Nephron (organoid): ENCODE measurements around the gene CAMTA1.

Experiments used
- H3K27ac Mint-ChIP-seq, 3 experiments: 2 replicates each; pipeline ENCODE4 v1.8.0; 2020; ENCODE audit warnings: mixed read lengths in 3 of 3, mild to moderate bottlenecking in 2 of 3, moderate library complexity in 1 of 3
- H3K27me3 Mint-ChIP-seq: 2 replicates; pipeline ENCODE4 v1.8.0; 2021; ENCODE audit warnings: low read depth, mild to moderate bottlenecking, moderate library complexity, mixed read lengths
- H3K36me3 Mint-ChIP-seq: 2 replicates; pipeline ENCODE4 v1.8.0; 2020; ENCODE audit warnings: low read depth, mixed read lengths
- H3K4me1 Mint-ChIP-seq: 2 replicates; pipeline ENCODE4 v1.8.0; 2020; ENCODE audit warnings: mixed read lengths
- H3K4me3 Mint-ChIP-seq, 3 experiments: 2 replicates each; pipeline ENCODE4 v1.8.0; 2020; ENCODE audit warnings: mild to moderate bottlenecking in 3 of 3, mixed read lengths in 3 of 3, moderate library complexity in 2 of 3
- H3K9me3 Mint-ChIP-seq: 2 replicates; pipeline ENCODE4 v1.8.0; 2020; ENCODE audit warnings: mixed read lengths
- CTCF ChIP-seq, 3 experiments: fragments of 200-600 bp; sonication (generic); IDR thresholded peaks; one replicate each; pipeline ENCODE4 v1.5.0; 2021; ENCODE audit warnings: antibody characterized with exemption in 3 of 3; ENCODE audit not compliant: unreplicated experiment in 3 of 3

CAMTA1 gene

GRCh38 chr1:7290971-7291970 lies 506.0 kb downstream of the CAMTA1 start:
- Mint-ChIP-seq H3K36me3 (no peaks in the 10 kb centered on the region), H3K9me3 (peaks cover 7% of the 10 kb centered on the region), H3K4me1 (peaks cover 45% of the 10 kb centered on the region), H3K4me3 (peak overlapping the region in 1 of 3 experiments; percentile 31), H3K27me3 (peaks cover 21% of the 10 kb centered on the region), H3K27ac (peak overlapping the region in 2 of 3 experiments; percentile 21 to 68)
- no peak for TF ChIP-seq CTCF (IDR thresholded peaks at IDR 0.05; ENCODE audit: unreplicated experiment in 3 of 3)

GRCh38 chr1:7292036-7292681 lies 506.9 kb downstream of the CAMTA1 start:
- H3K4me3 Mint-ChIP-seq = peak overlapping the region in 1 of 3 experiments; percentile 31
- H3K36me3 Mint-ChIP-seq = no peaks in the 10 kb centered on the region
- no peak for TF ChIP-seq CTCF (IDR thresholded peaks at IDR 0.05; ENCODE audit: unreplicated experiment in 3 of 3)
- H3K9me3 Mint-ChIP-seq = peaks cover 13% of the 10 kb centered on the region
- H3K4me1 Mint-ChIP-seq = peaks cover 48% of the 10 kb centered on the region
- H3K27ac Mint-ChIP-seq = peak overlapping the region; percentile 19 to 68 (median 63)
- peaks cover 21% of the 10 kb centered on the region for H3K27me3 Mint-ChIP-seq

- H3K36me3 Mint-ChIP-seq = no peaks in the 10 kb centered on the region
Measured at GRCh38 chr1:7292714-7293419, 507.6 kb downstream of the CAMTA1 start.

GRCh38 chr1:7293702-7294629 lies 508.7 kb downstream of the CAMTA1 start:
- H3K9me3 Mint-ChIP-seq = peaks cover 23% of the 10 kb centered on the region
- H3K27me3 Mint-ChIP-seq = peaks cover 21% of the 10 kb centered on the region
- peak overlapping the region in 1 of 3 experiments; percentile 32 for H3K4me3 Mint-ChIP-seq
- peak overlapping the region in 2 of 3 experiments; percentile 13 to 63 for H3K27ac Mint-ChIP-seq
- TF ChIP-seq CTCF (IDR thresholded peaks at IDR 0.05; ENCODE audit: unreplicated experiment in 3 of 3) = no peak
- H3K4me1 Mint-ChIP-seq = peaks cover 65% of the 10 kb centered on the region
- H3K36me3 Mint-ChIP-seq = no peaks in the 10 kb centered on the region

More at GRCh38 chr1:7292714-7293419, 507.6 kb downstream of the CAMTA1 start:
- H3K27ac Mint-ChIP-seq = peak overlapping the region in 2 of 3 experiments; percentile 63 to 68
- peaks cover 21% of the 10 kb centered on the region for H3K27me3 Mint-ChIP-seq
- H3K9me3 Mint-ChIP-seq = peaks cover 20% of the 10 kb centered on the region
- no peak for TF ChIP-seq CTCF (IDR thresholded peaks at IDR 0.05; ENCODE audit: unreplicated experiment in 3 of 3)
- peak overlapping the region in 1 of 3 experiments; percentile 31 for H3K4me3 Mint-ChIP-seq
- peaks cover 54% of the 10 kb centered on the region for H3K4me1 Mint-ChIP-seq

GRCh38 chr1:7294636-7295035 lies 509.4 kb downstream of the CAMTA1 start:
- Mint-ChIP-seq H3K4me3 (no peak overlapping the region), H3K9me3 (peaks cover 22% of the 10 kb centered on the region), H3K27me3 (peaks cover 21% of the 10 kb centered on the region), H3K36me3 (no peaks in the 10 kb centered on the region), H3K27ac (no peak overlapping the region), H3K4me1 (peaks cover 71% of the 10 kb centered on the region)
- TF ChIP-seq CTCF (IDR thresholded peaks at IDR 0.05; ENCODE audit: unreplicated experiment in 3 of 3) = no peak
